ENCODE measurements around the gene PDE11A.

- TF ChIP-seq POLR2A (IDR thresholded peaks at IDR 0.05; ENCODE audit: low read length) (no peak), GATA1 (IDR thresholded peaks at IDR 0.05; ENCODE audit: low read depth, low read length) (no peak)
Measured at GRCh38 chr2:178047391-178047790, 25.2 kb downstream of the PDE11A start.
